ENCODE data around the gene ATOSA. TPM values are rescaled to one million over a fixed set of nuclear protein-coding genes. Genes with fewer than 3 reads are reported as not detected.

Gene ATOSA
- total RNA-seq, 1 experiment from 2014 or later = 35.7 TPM

DNA sequence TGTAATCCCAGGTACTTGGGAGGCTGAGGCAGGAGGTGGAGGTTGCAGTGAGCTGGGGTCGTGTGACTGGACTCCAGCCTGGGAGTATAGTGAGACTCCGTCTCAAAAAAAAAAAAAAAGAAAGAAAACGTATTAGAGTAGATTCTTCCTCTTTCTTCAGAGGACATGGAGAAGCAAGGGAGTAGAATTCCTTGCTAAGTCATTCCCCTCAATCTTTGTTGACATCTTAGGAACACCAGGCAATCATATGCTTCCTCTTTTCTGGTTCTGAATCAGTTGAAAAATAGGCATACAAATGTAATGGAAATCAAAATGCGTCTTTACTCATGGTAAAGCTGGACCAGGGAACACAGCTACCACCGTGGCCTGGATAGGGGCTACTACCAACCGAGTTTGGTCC lies 38.3 kb upstream of the ATOSA start:
- Histone ChIP-seq H3K36me3 (ENCODE audit: low read depth) (no peaks in the 10 kb centered on the region), H3K27me3 (ENCODE audit: insufficient read depth, low read depth) (no peaks in the 10 kb centered on the region), H3K4me1 (replicated peaks; ENCODE audit: insufficient read depth) (peaks cover 18% of the 10 kb centered on the region), H3K4me3 (no peak overlapping the region), H2AFZ (no peak overlapping the region; the same call in 1 of the 2 replicates), H3K27ac (0 out of 2 replicates have a peak overlapping the region, but pooled peaks have one; percentile 35), H3K9me3 (ENCODE audit: insufficient read depth, low read depth) (no peaks in the 10 kb centered on the region), H3F3A (ENCODE audit: insufficient read depth, low read depth) (no peaks in the 10 kb centered on the region; the same call in 1 of the 2 replicates), H3K4me2 (no peak overlapping the region), H4K20me1 (ENCODE audit: insufficient read depth) (no peaks in the 10 kb centered on the region), H3K9me2 (ENCODE audit: insufficient read depth) (no peaks in the 10 kb centered on the region), H3K79me2 (ENCODE audit: low read depth) (no peaks in the 10 kb centered on the region)
- no peak for TF ChIP-seq EZH2 (IDR thresholded peaks at IDR 0.05; ENCODE audit: low read depth)
- TF ChIP-seq, protein P1, sequence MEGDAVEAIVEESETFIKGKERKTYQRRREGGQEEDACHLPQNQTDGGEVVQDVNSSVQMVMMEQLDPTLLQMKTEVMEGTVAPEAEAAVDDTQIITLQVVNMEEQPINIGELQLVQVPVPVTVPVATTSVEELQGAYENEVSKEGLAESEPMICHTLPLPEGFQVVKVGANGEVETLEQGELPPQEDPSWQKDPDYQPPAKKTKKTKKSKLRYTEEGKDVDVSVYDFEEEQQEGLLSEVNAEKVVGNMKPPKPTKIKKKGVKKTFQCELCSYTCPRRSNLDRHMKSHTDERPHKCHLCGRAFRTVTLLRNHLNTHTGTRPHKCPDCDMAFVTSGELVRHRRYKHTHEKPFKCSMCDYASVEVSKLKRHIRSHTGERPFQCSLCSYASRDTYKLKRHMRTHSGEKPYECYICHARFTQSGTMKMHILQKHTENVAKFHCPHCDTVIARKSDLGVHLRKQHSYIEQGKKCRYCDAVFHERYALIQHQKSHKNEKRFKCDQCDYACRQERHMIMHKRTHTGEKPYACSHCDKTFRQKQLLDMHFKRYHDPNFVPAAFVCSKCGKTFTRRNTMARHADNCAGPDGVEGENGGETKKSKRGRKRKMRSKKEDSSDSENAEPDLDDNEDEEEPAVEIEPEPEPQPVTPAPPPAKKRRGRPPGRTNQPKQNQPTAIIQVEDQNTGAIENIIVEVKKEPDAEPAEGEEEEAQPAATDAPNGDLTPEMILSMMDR (conservative IDR thresholded peaks at IDR 0.05) = no peak
- no TSS peak for BruUV-seq (replicated peaks)
- intact Hi-C loops (cut with micrococcal nuclease; ENCODE audit: unreplicated experiment) = no loop called here
- POLR2A ChIA-PET (ENCODE audit: unreplicated experiment) = no interaction called here
- CTCF ChIA-PET = no interaction called here
- DNase-seq = no peak

DNA sequence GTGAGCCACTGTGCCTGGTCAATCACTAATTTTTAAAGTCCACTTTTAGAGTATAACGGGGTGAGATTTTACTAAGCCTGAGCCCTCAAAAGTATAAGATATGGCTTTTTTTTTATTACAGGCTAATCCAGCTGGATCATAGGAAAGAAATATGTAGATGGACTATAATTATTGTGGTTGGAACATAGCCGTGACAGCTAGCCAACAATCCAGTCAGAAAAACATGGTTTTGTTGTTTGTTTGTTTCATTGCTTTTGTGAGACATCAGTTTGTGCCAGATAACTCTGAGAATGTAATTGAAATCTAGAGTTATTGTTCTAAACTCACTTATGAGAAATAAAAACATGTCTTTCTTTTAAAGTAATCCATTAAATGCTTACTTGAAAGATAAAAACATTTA lies 37.3 kb upstream of the ATOSA start:
- no peak overlapping the region for H2AFZ ChIP-seq
- H3K4me3 ChIP-seq = no peak overlapping the region
- TF ChIP-seq EZH2 (IDR thresholded peaks at IDR 0.05; ENCODE audit: low read depth) = no peak
- TF ChIP-seq, protein P1 (conservative IDR thresholded peaks at IDR 0.05) = no peak
- H3K79me2 ChIP-seq (ENCODE audit: low read depth) = no peaks in the 10 kb centered on the region
- H3F3A ChIP-seq (ENCODE audit: insufficient read depth, low read depth) = no peaks in the 10 kb centered on the region; the same call in 1 of the 2 replicates
- no peak overlapping the region for H3K27ac ChIP-seq
- no peaks in the 10 kb centered on the region for H4K20me1 ChIP-seq (ENCODE audit: insufficient read depth)
- BruUV-seq (replicated peaks) = no TSS peak
- POLR2A ChIA-PET (ENCODE audit: unreplicated experiment) = no interaction called here
- no peaks in the 10 kb centered on the region for H3K9me3 ChIP-seq (ENCODE audit: insufficient read depth, low read depth)
- no peaks in the 10 kb centered on the region for H3K9me2 ChIP-seq (ENCODE audit: insufficient read depth)
- H3K27me3 ChIP-seq (ENCODE audit: insufficient read depth, low read depth) = no peaks in the 10 kb centered on the region
- no peak overlapping the region for H3K4me2 ChIP-seq
- H3K4me1 ChIP-seq (replicated peaks; ENCODE audit: insufficient read depth) = peaks cover 18% of the 10 kb centered on the region
- CTCF ChIA-PET = no interaction called here
- intact Hi-C loops (cut with micrococcal nuclease; ENCODE audit: unreplicated experiment) = no loop called here
- no peak for DNase-seq
- H3K36me3 ChIP-seq (ENCODE audit: low read depth) = no peaks in the 10 kb centered on the region

DNA sequence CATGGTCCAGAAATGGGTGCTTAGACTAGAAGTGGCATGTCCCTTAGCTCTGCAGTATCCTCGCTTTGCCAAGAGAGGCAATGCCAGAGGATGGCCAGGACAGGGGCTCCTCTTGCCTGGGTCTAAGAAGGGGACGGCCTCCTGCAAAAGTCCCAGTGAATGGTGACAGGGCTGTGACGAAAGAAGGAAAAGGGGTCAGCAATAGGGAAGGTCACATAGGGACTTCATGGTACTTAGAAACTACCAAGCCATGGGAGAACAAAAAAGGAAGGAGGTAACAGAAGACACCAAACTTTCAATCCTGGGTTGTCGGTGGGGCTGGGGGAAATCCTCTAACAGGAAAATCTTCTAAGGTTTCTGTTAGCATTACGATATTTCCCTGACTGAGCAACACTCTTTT lies 36.2 kb upstream of the ATOSA start:
- Histone ChIP-seq H3K4me3 (no peak overlapping the region), H3K9me3 (ENCODE audit: insufficient read depth, low read depth) (no peaks in the 10 kb centered on the region), H3K4me2 (no peak overlapping the region), H3K79me2 (ENCODE audit: low read depth) (no peaks in the 10 kb centered on the region), H3K27me3 (ENCODE audit: insufficient read depth, low read depth) (no peaks in the 10 kb centered on the region), H3K9me2 (ENCODE audit: insufficient read depth) (no peaks in the 10 kb centered on the region), H3K4me1 (replicated peaks; ENCODE audit: insufficient read depth) (peaks cover 18% of the 10 kb centered on the region), H3F3A (ENCODE audit: insufficient read depth, low read depth) (no peaks in the 10 kb centered on the region; the same call in 1 of the 2 replicates), H4K20me1 (ENCODE audit: insufficient read depth) (no peaks in the 10 kb centered on the region), H3K36me3 (ENCODE audit: low read depth) (no peaks in the 10 kb centered on the region), H2AFZ (no peak overlapping the region), H3K27ac (no peak overlapping the region)
- ChIA-PET CTCF (no interaction called here), POLR2A (ENCODE audit: unreplicated experiment) (no interaction called here)
- intact Hi-C loops (cut with micrococcal nuclease; ENCODE audit: unreplicated experiment) = no loop called here
- TF ChIP-seq, protein P1 (conservative IDR thresholded peaks at IDR 0.05) = no peak
- TF ChIP-seq EZH2 (IDR thresholded peaks at IDR 0.05; ENCODE audit: low read depth) = no peak
- DNase-seq = no peak
- BruUV-seq (replicated peaks) = no TSS peak

Data from PC-9 (cell line).